AG08396 (cell line): Measurements from ENCODE around the gene SPANXA2.
"Not testable (repeated sequence)": the region's sequence is repeated elsewhere in the genome, so short reads cannot be mapped to it uniquely, and the experiment has no call there.

Experiments
- DNase-seq: peaks from one replicate; pipeline ENCODE4 v3.0.0; 2012; ENCODE audit warnings: low spot score, mixed read lengths

Gene SPANXA2, protein sequence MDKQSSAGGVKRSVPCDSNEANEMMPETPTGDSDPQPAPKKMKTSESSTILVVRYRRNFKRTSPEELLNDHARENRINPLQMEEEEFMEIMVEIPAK

GRCh38 chrX:141589408-141589807, at the start of gene SPANXA2:
TSS of gene SPANXA2 (plus strand) at chrX:141589708. CDS start at chrX:141589768, 60 bp downstream.
- DNase-seq: not testable (repeated sequence)

GRCh38 chrX:141542551-141542950, 47.0 kb upstream of the SPANXA2 start:
- not testable (repeated sequence) for DNase-seq

DNA sequence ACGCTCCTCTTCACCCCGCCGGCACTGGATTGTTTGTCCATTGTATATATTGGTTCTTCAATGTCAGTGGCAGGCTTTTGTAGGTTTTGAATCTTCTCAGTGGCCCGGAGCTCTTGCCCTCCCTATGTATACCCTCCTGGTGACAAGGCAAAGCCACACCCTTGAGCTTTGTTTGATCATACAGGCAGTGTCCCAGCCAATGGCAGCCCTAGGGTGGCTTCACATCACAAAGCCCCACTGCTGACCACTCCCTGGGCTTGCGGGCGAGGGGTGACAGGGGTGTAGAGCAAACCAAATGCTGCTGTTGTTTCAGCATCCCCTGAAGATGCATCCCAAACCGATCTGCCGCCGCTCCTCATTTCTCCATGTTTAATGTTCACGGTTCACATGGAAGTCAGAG, 4.9 kb upstream of the SPANXA2 start, which contains the start of gene SPANXA1:
Gene SPANXA1 (minus strand): TSS at position 101 of the 400 bp plus-strand sequence. CDS start 60 bp downstream, at position 41.
- not testable (repeated sequence) for DNase-seq

GRCh38 chrX:141609111-141609510, 19.6 kb downstream of the SPANXA2 start:
- no peak for DNase-seq

DNA sequence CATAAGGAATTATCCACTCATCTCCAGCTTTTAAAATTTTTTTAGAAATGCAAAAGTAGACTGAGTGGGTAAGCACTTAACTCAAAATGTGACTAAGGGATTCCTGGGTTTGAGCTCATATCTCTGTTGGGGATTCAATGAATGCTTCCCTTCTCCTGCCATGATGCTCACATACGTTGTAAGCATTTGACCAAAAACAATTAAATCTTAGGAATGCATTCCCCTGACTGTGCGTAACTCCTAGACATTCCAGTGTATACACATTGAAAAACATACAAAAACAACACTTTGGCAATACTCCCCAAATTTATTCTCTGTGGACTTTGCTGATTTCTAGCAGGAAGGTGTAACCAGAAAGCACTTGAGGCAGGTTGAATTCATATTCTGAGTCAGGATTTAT, 29.8 kb downstream of the SPANXA2 start:
- DNase-seq: no peak

DNA sequence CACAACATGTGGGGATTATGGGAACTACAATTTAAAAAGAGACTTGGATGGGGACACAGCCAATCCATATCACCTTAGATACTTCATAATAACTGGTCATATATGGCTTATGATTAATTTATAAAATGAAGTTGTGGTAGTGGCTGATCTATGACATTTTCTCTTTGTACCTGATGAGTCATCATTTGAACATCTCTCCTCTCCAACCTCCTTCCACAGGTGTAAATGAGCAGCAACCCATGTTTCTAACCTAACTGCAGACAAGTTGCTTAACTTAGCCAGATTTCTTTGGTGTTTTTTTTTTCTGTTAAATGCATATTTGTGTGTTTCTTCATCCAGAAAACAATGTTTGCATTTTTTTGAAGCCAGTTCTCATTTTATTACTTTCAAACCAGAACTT, 42.6 kb downstream of the SPANXA2 start:
- DNase-seq: no peak

- DNase-seq: no peak
Observed at GRCh38 chrX:141638550-141638949, 49.0 kb downstream of the SPANXA2 start.
